Coronary artery (tissue), 2 donors: ENCODE measurements around the gene NCOR1.
A peak's percentile ranks its signal among the peaks of the same experiment; 100 is the strongest.

Source experiments
- DNase-seq: peaks from one replicate; pipeline ENCODE4 v3.0.0-alpha.2; 2017; ENCODE audit warnings: low spot score
- H3K27ac ChIP-seq, 2 donors: fragments of 200-600 bp; sonication (generic); one replicate each; pipeline ENCODE4 v1.5.1; 2016 to 2019
- H3K4me3 ChIP-seq: fragments of 200-600 bp; sonication (generic); 2 replicates; pipeline ENCODE4 v1.5.1; 2016; ENCODE audit warnings: mild to moderate bottlenecking, moderate library complexity
- TF ChIP-seq, protein P1 (sequence below): fragments of 200-600 bp; sonication (generic); IDR thresholded peaks from one replicate; pipeline ENCODE4 v1.5.1; 2019; ENCODE audit warnings: antibody characterized with exemption

The NCOR1 gene

DNA sequence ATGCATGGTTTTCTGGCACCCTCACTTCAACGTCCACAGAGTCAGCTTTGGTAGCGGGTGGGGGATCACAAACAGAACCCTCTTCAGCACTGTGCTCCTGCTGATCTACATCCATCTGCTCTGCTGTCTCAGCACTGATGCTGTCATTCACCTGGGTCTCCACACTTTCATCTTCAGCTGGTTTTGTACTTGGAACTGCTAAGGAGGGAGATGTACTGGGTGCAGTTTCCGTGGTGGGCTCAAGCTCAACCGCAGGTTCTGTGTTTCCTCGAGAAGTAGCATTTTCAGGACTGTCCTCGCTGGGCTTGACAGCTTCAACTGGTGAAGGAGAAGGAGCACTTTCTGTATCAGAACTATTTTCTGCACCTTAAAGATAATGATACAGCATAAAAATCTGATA is 113.9 kb downstream of the NCOR1 start:
- TF ChIP-seq, protein P1, sequence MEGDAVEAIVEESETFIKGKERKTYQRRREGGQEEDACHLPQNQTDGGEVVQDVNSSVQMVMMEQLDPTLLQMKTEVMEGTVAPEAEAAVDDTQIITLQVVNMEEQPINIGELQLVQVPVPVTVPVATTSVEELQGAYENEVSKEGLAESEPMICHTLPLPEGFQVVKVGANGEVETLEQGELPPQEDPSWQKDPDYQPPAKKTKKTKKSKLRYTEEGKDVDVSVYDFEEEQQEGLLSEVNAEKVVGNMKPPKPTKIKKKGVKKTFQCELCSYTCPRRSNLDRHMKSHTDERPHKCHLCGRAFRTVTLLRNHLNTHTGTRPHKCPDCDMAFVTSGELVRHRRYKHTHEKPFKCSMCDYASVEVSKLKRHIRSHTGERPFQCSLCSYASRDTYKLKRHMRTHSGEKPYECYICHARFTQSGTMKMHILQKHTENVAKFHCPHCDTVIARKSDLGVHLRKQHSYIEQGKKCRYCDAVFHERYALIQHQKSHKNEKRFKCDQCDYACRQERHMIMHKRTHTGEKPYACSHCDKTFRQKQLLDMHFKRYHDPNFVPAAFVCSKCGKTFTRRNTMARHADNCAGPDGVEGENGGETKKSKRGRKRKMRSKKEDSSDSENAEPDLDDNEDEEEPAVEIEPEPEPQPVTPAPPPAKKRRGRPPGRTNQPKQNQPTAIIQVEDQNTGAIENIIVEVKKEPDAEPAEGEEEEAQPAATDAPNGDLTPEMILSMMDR, result no peak
- no peak for DNase-seq
- Histone ChIP-seq H3K4me3 (no peak overlapping the region), H3K27ac (no peak overlapping the region)

- no peak overlapping the region for H3K27ac ChIP-seq
- TF ChIP-seq, protein P1, result no peak
- DNase-seq, result no peak
- H3K4me3 ChIP-seq, result no peak overlapping the region
Measured at GRCh38 chr17:16100737-16101400, 114.5 kb downstream of the NCOR1 start.

DNA sequence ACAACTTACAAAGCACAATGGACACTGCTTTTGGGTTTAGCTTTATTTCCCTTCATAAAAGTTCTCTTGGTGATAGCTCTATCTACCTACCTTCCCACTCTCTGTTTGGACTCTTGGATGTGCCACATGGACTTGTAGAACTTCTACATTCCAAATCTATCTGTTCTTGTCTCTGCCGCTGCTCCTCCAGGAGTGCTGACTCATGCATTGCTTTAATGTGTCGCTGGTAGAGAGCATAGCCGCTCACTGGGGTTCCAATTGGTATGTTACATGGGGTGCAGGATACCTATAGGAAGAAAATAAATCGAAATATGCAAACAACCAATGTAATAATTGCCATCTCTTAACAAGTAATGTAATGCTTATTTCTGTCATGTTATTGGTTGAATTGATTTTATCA is 123.6 kb downstream of the NCOR1 start:
- TF ChIP-seq, protein P1, result no peak
- H3K27ac ChIP-seq, result no peak overlapping the region
- no peak for DNase-seq
- H3K4me3 ChIP-seq, result no peak overlapping the region

- DNase-seq, result no peak
- no peak overlapping the region for H3K4me3 ChIP-seq
- H3K27ac ChIP-seq, result no peak overlapping the region
- TF ChIP-seq, protein P1, result no peak
Measured at GRCh38 chr17:16086957-16087356, 128.4 kb downstream of the NCOR1 start.

GRCh38 chr17:16085066-16085699 is 130.2 kb downstream of the NCOR1 start:
- TF ChIP-seq, protein P1, result no peak
- Histone ChIP-seq H3K27ac (peak overlapping the region; percentile 28 to 50), H3K4me3 (no peak overlapping the region)
- no peak for DNase-seq

GRCh38 chr17:16083223-16083622 is 132.1 kb downstream of the NCOR1 start:
- TF ChIP-seq, protein P1, result no peak
- Histone ChIP-seq H3K4me3 (no peak overlapping the region), H3K27ac (no peak overlapping the region)
- no peak for DNase-seq

DNA sequence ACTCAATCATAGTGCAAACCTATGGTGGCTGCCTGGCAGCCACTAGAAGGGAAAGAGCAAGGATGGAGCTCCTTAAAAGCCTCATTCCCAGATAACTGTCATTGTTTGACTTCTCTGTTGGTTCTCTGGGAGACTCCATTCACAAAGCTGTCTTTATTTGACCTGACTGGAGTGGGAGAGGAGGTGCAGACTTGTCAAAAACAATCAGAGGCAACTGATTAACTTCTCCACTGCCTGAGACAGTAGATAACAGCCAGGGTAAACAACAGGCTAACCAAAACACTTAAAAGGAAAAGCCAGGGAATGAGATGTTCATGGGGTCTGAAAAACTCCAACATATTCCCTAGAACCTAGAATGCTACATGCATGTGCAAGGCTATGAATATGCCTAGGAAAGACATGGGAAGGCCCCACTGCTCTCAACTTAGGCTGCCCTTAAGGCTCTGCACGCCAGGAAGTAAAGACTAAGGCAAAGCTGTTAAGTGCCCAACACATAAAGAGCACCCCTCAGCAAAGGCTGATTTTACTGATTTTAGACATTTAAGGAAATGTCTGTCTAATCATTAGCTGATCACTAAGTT is 133.7 kb downstream of the NCOR1 start:
- TF ChIP-seq, protein P1, result no peak

More for the DNA sequence above, 133.7 kb downstream of the NCOR1 start:
- H3K4me3 ChIP-seq, result no peak overlapping the region
- no peak overlapping the region for H3K27ac ChIP-seq
- no peak for DNase-seq
